K562 (cell line): ENCODE results near the gene REX1BD. TPM values are rescaled to one million over a fixed set of nuclear protein-coding genes. Genes with fewer than 3 reads are reported as not detected.
A peak's percentile ranks its signal among the peaks of the same experiment; 100 is the strongest.

Source experiments
- ASH1L ChIP-seq: fragments of 450-650 bp; IDR thresholded peaks from 2 replicates; pipeline ENCODE4 v1.6.1; 2018; ENCODE audit warnings: borderline replicate concordance, mild to moderate bottlenecking, low read depth; ENCODE audit not compliant: partially characterized antibody
- ATF7 ChIP-seq: fragments of 450-650 bp; IDR thresholded peaks from 2 replicates; pipeline ENCODE4 v1.7.1; 2014; ENCODE audit warnings: mild to moderate bottlenecking, moderate library complexity
- CREBBP ChIP-seq: IDR thresholded peaks from one replicate; pipeline ENCODE4 v1.6.1; 2012; ENCODE audit warnings: low read depth, mild to moderate bottlenecking, control low read depth, inconsistent platforms, low read length
- EP300 ChIP-seq: IDR thresholded peaks from 2 replicates; pipeline ENCODE4 v1.6.1; 2012; ENCODE audit warnings: low read length, improper control_type of control experiment
- GATAD2A ChIP-seq: fragments of 450-650 bp; IDR thresholded peaks from 2 replicates; pipeline ENCODE4 v1.6.1; 2017
- HBP1 ChIP-seq: fragments of 450-650 bp; formaldehyde crosslinking; IDR thresholded peaks from 2 replicates; pipeline ENCODE4 v1.4.0; 2022; ENCODE audit warnings: missing genetic modification characterization
- HMGN3 ChIP-seq: IDR thresholded peaks from 2 replicates; pipeline ENCODE4 v1.6.1; 2011; ENCODE audit warnings: borderline replicate concordance, low read depth, mild to moderate bottlenecking, mixed read lengths, low read length; ENCODE audit not compliant: insufficient read length; ENCODE audit errors: extremely low read depth
- HOMEZ ChIP-seq: fragments of 250-450 bp; sonication (Bioruptor Pico); IDR thresholded peaks from 2 replicates; pipeline ENCODE4 v1.4.0; 2020; ENCODE audit warnings: mild to moderate bottlenecking, moderate library complexity
- HSF4 ChIP-seq: fragments of 250-450 bp; sonication (Bioruptor Pico); IDR thresholded peaks from 2 replicates; pipeline ENCODE4 v2.1.2; 2022; ENCODE audit warnings: mild to moderate bottlenecking, moderate library complexity, borderline replicate concordance
- KAT7 ChIP-seq: sonication (generic); formaldehyde crosslinking; IDR thresholded peaks from 2 replicates; pipeline ENCODE4 v1.8.0; 2022; ENCODE audit warnings: missing genetic modification reagents, mild to moderate bottlenecking, borderline replicate concordance
- NCOA6 ChIP-seq: fragments of 450-650 bp; IDR thresholded peaks from 2 replicates; pipeline ENCODE4 v1.6.1; 2017; ENCODE audit warnings: mild to moderate bottlenecking
- NFE2L1 ChIP-seq: fragments of 450-650 bp; IDR thresholded peaks from 2 replicates; pipeline ENCODE4 v1.6.1; 2016; ENCODE audit warnings: missing genetic modification characterization, low read depth, mild to moderate bottlenecking, missing compliant biosample characterization, moderate library complexity, borderline replicate concordance
- NFYB ChIP-seq: IDR thresholded peaks from 2 replicates; pipeline ENCODE4 v1.6.1; 2011; ENCODE audit warnings: mild to moderate bottlenecking, moderate library complexity; ENCODE audit not compliant: insufficient read length; ENCODE audit errors: extremely low read depth
- NR2C2 ChIP-seq, 2 experiments: fragments of 200-800 bp in 1 of 2; sonication (Bioruptor generic) in 1 of 2; sonication (generic) in 1 of 2; formaldehyde crosslinking in 1 of 2; IDR thresholded peaks; 2 replicates each; pipeline versions ENCODE4 v1.6.1 to v1.8.0; 2016 to 2022; ENCODE audit warnings: mild to moderate bottlenecking in 1 of 2, missing compliant biosample characterization in 1 of 2, missing genetic modification characterization in 1 of 2, missing genetic modification reagents in 1 of 2
- SMARCA5 ChIP-seq: fragments of 450-650 bp; IDR thresholded peaks from 2 replicates; pipeline ENCODE4 v1.6.1; 2016
- SMC3 ChIP-seq: conservative IDR thresholded peaks from 2 replicates; pipeline ENCODE4 v1.6.1; 2011; ENCODE audit warnings: low read depth, low read length, improper control_type of control experiment; ENCODE audit not compliant: insufficient read depth
- SNAPC5 ChIP-seq: fragments of 250-450 bp; sonication (Bioruptor Pico); IDR thresholded peaks from 2 replicates; pipeline ENCODE4 v1.8.0; 2021; ENCODE audit warnings: moderate library complexity, mild to moderate bottlenecking, inconsistent platforms
- SREBF2 ChIP-seq: sonication (generic); formaldehyde crosslinking; IDR thresholded peaks from 2 replicates; pipeline ENCODE4 v1.4.0; 2020; ENCODE audit warnings: mild to moderate bottlenecking, missing genetic modification reagents
- THAP7 ChIP-seq: fragments of 250-450 bp; sonication (Bioruptor Pico); IDR thresholded peaks from 2 replicates; pipeline ENCODE4 v1.5.0; 2021
- U2AF1 ChIP-seq: fragments of 200-400 bp; formaldehyde crosslinking; optimal IDR thresholded peaks from 2 replicates; pipeline ENCODE3; 2017; ENCODE audit warnings: mild to moderate bottlenecking, low read depth, low read length, moderate library complexity
- ZBTB7A ChIP-seq: IDR thresholded peaks from 2 replicates; pipeline ENCODE4 v1.6.1; 2011; ENCODE audit warnings: low read depth, mild to moderate bottlenecking, low read length, moderate library complexity, borderline replicate concordance; ENCODE audit not compliant: control insufficient read depth
- ZNF507 ChIP-seq: conservative IDR thresholded peaks from 2 replicates; pipeline ENCODE4 v1.6.1; 2017; ENCODE audit warnings: missing genetic modification characterization, missing compliant biosample characterization
- ZNF511 ChIP-seq: sonication (generic); formaldehyde crosslinking; IDR thresholded peaks from 2 replicates; pipeline ENCODE4 v1.8.0; 2022; ENCODE audit warnings: mild to moderate bottlenecking, missing genetic modification reagents
- polyA plus RNA-seq, 8 experiments: library from polyadenylated mRNA; depleted of rRNA in 4 of 8; stranded (reverse) in 5 of 8; unstranded in 3 of 8; fragments of >200 nt; fragmentation: Nextera tagmentation in 2 of 8; fragmentation: Illumina TruSeq in 1 of 8; extraction: Ambion mirVana in 2 of 8; extraction: Trizol in 1 of 8; gene quantifications; 2 replicates each; pipeline versions ENCODE4 v1.2.1 to v1.2.3, GENCODE V29; 2011 to 2014; ENCODE audit warnings: inconsistent platforms in 1 of 8, missing spikeins in 1 of 8
- total RNA-seq, 7 experiments: library from RNA; depleted of rRNA in 6 of 7; stranded (reverse); fragments of >200 nt in 6 of 7; fragmentation: Illumina TruSeq in 2 of 7; extraction: Trizol in 2 of 7; gene quantifications; 2 replicates each; pipeline versions ENCODE4 v1.2.1 to v1.2.3, GENCODE V29; 2011 to 2021; ENCODE audit warnings: low replicate concordance in 1 of 7

REX1BD gene
- total and polyA plus RNA-seq, 9 of the 15 experiments (the other 6 are each of a cell fraction or from before 2014, with no cell fraction given), result 1.9 to 136 (median 13.8) TPM

- TF ChIP-seq KAT7 (no peak), ZNF507 (tag) (no peak), HSF4 (no peak), NFE2L1 (tag) (no peak), HBP1 (CRISPR knock-in tag) (no peak), SREBF2 (CRISPR knock-in tag) (no peak), NCOA6 (no peak), ZNF511 (CRISPR knock-in tag) (peak; percentile 19; the same call in 1 of the 2 replicates), HMGN3 (no peak), NR2C2 (CRISPR knock-in tag; IDR thresholded peaks at IDR 0.05) (no peak), NR2C2 (tag; IDR thresholded peaks at IDR 0.05) (no peak), ATF7 (peak; percentile 86), THAP7 (CRISPR knock-in tag) (no peak), EP300 (peak; percentile 13; the same call in 1 of the 2 replicates), NFYB (no peak), U2AF1 (no peak), SNAPC5 (CRISPR knock-in tag) (no peak), SMC3 (0 out of 2 replicates have a peak, but pooled peaks have one; percentile 38), ASH1L (no peak), SMARCA5 (no peak), GATAD2A (no peak), CREBBP (no peak), HOMEZ (CRISPR knock-in tag) (no peak), ZBTB7A (peak; percentile 55; the same call in 1 of the 2 replicates)
Observed at GRCh38 chr19:18590273-18591272, 2.0 kb downstream of the REX1BD start (continued).
